ENCODE data around the gene RALGPS2.
"Not testable (repeated sequence)": the region's sequence is repeated elsewhere in the genome, so short reads cannot be mapped to it uniquely, and the experiment has no call there.

RALGPS2 gene

DNA sequence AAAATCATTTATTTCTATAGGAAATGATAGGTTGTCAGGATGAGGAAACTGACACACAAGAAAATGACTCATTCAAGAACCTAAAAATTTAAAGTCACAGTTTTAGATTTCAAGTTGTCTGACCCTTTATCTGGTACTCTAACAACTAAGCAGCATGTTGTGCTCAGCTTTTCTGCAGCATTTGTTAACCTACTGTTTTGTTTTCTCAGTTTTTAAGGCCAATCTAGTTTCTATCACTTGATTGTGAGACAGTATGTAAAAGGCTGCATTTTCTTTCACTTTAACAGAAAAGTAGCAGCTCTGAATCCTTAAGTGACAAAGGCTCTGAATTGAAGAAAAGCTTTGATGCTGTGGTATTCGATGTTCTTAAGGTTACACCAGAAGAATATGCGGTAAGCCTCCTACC, 59.1 kb downstream of the RALGPS2 start:
- no peak for DNase-seq

DNA sequence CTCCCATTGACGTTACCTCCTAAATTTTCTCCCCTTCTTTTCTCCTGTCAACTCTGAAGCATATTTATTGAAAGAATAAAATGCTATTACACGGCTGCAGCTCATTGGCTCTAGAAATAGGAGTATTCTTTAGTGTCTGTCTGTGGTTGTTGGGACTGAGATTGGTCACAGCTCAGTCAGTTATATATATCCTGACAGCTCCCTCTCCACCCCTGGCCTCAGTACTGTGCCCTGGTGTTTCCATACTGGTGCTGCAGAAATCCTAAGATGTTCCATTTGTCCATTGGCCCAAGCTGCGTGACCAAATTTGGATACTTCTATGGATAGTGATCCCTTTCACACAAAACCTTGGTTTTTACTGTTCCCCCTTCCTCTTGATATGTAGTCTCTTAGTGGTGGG, 67.3 kb downstream of the RALGPS2 start:
- DNase-seq: no peak

GRCh38 chr1:178796013-178796412, 71.0 kb downstream of the RALGPS2 start:
- DNase-seq: no peak

- no peak for DNase-seq
Measured at GRCh38 chr1:178797590-178797989, 72.5 kb downstream of the RALGPS2 start.

GRCh38 chr1:178798232-178798861, 73.3 kb downstream of the RALGPS2 start:
- DNase-seq: no peak

DNA sequence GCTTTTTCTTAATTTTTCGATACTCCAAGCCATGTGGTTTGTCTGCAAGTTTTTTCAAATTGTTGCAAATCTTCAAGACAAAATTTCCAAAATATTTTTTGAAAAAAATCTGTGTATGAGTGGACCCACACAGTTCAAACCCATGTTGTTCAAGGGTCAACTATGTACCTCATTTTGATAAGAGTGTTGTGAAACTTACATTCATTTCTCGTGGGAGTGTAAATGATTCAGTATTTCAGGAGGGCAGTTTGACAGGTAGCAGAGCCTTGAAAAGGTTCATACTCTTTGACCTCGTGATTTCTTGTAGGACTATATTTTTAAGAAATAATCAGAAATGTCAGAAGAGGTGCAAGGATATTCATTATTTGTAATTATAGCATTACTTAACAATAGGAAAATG, 77.8 kb downstream of the RALGPS2 start:
- no peak for DNase-seq

DNA sequence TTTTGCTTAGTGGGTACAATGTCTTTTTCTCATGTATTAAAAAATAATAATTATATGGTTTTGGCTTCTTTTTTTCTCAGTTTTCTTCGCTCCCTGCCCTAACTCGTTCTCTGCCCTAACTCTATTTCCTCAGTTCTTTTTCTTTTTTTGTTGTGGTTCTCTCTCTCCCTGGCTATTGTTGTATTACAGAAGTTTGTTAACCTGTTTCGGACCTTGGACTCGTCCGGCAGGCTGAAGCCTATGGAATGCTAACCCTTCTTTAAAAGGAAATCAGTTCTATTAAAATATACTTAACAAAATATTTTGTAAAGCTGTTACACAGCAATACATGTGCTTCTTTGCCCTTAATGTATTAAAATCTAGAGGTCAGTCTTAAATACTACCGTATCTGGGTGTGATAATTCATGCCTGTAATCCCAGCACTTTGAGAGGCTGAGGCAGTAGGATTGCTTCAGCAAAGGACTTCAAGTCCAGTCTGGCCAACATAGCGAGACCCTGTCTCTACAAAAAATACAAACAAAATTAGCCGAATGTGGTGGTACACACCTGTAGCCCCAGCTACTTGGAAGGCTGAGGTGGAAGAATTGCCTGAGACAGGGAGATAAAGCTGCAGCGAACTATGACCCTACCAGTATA, 81.7 kb downstream of the RALGPS2 start:
- DNase-seq: no peak

GRCh38 chr1:178808529-178808928, 83.5 kb downstream of the RALGPS2 start:
- no peak for DNase-seq

- no peak for DNase-seq
Measured at GRCh38 chr1:178810585-178810984, 85.5 kb downstream of the RALGPS2 start.

DNA sequence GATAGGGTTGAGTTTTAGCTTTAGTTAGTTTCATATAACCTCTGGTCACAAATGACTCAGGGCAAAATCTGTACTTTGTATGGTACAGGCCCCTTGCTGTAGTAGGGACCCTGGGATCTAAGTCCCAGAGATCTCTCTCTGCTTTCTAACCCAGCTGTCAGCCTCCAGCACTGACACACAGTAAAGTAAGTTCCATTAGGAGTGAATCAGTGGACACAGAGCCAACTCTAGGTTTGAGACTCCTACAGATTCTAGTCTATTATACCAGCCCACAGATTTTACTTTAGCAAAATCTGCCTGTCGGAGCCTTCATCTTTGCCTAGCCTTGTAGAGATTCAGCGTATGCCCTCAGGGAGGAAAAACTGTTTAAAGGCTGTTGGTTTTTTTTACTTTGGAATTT, 93.4 kb downstream of the RALGPS2 start:
- no peak for DNase-seq

DNA sequence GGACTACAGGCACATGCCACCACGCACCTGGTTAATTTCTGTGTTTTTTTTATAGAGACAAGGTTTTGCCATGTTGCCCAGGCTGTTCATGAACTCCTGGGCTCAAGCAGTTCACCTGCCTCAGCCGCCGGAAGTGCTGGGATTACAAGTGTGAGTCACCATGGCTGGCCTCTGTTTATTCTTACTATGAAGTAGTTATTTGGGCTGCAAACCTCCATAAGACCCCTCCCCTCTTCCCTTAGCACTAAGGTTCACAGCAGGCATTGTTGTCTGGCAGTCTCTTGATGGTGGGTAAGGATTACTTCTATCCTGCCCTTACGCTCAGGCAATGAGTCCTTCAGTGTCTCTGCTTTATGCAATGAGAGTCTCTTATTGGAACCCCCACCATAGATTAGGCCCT, 94.1 kb downstream of the RALGPS2 start:
- DNase-seq: no peak

GRCh38 chr1:178821134-178821866, 96.3 kb downstream of the RALGPS2 start:
- DNase-seq: no peak

DNA sequence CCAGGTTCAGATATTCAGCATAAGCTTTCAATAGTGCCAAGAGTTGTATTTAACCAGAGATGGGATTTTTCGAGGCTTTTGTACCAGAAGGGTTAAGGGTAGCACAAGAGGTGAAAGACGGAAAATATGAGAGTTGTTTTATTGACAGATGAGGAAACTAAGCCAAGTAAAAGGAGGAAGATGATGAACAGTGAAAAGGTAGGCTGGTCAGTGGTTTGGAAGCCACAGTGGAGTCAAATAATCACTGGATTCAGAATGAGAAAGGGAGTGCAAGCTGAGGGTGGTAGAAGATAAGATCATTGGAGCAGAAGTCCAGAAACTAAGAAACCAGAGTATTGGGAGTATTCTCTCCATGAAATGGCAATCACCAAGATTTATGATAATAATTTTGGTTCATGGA, 100.1 kb downstream of the RALGPS2 start:
- no peak for DNase-seq

GRCh38 chr1:178844436-178844835, 119.4 kb downstream of the RALGPS2 start:
- no peak for DNase-seq

DNA sequence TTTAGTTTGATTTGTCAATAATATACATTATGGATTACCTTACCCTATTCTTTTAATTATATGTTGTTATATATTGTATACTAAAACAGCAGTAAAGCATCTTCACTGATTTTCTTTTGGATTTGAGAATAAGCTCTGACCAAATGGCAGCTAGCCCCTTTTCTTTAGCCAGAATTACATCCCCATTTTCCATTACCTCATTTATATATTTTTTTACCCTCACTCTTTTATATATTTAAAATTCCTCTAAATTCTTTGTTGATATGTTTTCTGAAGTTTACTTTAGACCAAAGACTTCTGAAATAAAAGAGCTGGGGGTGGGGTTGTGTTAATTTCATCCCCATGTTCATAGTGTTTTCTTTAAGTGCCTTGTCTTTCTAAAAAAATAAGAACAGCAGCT, 121.3 kb downstream of the RALGPS2 start:
- DNase-seq: no peak

DNA sequence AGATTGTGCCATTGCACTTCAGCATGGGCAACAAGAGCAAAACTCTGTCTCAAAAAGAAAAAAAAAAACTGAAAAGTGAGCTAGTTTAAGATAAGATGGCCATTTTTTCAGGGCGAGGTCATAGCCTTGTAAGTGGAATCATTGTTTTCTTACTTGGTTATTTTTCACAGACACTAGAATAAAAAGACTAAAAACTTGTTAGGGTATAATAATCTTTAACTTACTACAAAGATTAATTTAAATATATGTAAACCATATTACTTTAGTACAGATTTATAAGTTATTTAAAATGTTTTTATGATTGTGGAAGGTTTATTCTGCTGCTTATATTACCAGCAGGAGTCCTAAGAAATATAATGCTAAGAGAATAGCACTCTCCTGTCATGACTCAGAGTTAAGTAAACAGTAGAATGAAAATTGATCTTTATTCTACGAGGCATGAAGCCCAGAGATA, 122.4 kb downstream of the RALGPS2 start:
- DNase-seq: peak; percentile 14

DNA sequence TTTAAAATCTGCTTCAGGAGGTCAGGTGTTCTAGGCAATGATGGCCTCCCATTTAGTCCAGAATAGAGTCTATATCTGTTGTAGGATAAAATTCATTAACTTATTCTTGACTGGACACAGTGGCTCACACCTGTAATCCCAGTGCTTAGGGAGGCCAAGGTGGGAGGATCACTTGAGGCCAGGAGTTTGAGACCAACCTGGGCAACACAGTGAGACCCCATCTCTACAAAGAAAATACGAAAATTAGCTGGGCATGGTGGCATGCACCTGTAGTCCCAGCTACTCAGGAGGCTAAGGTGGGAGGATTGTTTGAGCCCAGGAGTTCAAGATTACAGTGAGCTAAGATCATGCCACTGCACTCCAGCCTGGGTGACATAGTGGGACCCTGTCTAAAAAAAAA, 122.9 kb downstream of the RALGPS2 start:
- not testable (repeated sequence) for DNase-seq

- no peak for DNase-seq
Measured at GRCh38 chr1:178849918-178850317, 124.9 kb downstream of the RALGPS2 start.

GRCh38 chr1:178857126-178857525, 132.1 kb downstream of the RALGPS2 start:
- DNase-seq: no peak

GRCh38 chr1:178862416-178862815, 137.4 kb downstream of the RALGPS2 start:
- DNase-seq: no peak

- DNase-seq: no peak
Measured at GRCh38 chr1:178862864-178863263, 137.8 kb downstream of the RALGPS2 start.

DNA sequence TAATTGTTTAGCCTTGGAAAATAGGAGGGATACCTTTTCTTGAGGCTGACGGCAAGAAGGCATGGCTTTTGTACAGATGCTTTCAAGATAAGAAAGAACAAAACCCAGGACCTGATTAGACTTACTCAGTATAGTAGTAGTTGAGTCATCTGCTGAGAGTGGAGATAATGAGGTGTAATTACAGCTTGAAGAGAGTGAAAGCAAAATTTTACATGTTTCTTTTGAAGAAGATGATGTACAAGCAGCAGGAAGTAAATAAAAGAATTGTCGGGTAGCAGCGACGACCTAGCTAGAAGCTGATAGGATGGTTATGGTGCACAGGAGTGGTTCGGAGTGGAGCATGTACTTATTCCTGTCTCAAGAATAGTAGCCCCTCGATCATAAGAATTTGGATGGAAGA, 139.3 kb downstream of the RALGPS2 start:
- DNase-seq: no peak

GRCh38 chr1:178867670-178868069, 142.6 kb downstream of the RALGPS2 start:
- DNase-seq: no peak

DNA sequence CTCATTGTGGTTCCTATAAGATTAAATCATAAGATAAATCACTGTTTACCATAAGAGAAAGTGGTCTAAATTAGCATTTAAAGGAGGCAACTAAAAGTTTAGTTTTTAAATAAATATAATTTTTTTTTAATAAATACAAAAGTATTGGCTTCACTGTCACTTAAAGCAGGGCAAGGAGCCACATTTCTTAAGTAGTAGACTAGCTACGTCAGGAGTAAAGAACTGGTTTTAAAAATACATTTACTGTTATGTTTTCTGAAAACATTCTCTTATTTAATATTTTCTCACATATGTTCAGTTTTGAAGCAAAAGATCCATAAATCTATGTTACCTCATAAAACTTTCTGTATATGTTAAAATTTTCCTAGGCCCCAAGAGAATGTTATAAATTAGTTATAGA, 143.7 kb downstream of the RALGPS2 start:
- no peak for DNase-seq

Data from COR-L47 (cell line).